Measurements from ENCODE around the gene LONP1.

The LONP1 gene

DNA sequence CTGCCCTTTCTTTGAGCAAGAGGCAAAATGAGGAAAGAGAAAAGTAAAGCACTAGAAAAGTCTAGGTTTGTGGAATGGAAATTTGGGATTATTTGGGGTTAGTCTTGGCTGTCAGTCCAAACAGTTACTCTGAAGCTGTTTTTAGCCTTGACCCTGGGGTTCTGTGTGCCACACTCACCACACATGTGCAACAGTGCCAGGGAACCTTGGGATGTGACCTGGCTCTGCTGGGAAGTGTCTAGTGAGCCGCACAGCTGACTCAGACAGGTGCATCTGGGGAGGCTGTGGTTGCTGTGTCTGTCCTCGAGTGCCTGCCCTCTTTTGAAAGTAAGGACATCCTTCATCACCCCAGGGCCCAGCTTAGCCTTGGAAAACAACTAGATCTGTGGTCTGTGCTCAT is 55.4 kb downstream of the LONP1 start:
- TF ChIP-seq GABPA (IDR thresholded peaks at IDR 0.05; ENCODE audit: low read depth): no peak
- TF ChIP-seq, protein P1, sequence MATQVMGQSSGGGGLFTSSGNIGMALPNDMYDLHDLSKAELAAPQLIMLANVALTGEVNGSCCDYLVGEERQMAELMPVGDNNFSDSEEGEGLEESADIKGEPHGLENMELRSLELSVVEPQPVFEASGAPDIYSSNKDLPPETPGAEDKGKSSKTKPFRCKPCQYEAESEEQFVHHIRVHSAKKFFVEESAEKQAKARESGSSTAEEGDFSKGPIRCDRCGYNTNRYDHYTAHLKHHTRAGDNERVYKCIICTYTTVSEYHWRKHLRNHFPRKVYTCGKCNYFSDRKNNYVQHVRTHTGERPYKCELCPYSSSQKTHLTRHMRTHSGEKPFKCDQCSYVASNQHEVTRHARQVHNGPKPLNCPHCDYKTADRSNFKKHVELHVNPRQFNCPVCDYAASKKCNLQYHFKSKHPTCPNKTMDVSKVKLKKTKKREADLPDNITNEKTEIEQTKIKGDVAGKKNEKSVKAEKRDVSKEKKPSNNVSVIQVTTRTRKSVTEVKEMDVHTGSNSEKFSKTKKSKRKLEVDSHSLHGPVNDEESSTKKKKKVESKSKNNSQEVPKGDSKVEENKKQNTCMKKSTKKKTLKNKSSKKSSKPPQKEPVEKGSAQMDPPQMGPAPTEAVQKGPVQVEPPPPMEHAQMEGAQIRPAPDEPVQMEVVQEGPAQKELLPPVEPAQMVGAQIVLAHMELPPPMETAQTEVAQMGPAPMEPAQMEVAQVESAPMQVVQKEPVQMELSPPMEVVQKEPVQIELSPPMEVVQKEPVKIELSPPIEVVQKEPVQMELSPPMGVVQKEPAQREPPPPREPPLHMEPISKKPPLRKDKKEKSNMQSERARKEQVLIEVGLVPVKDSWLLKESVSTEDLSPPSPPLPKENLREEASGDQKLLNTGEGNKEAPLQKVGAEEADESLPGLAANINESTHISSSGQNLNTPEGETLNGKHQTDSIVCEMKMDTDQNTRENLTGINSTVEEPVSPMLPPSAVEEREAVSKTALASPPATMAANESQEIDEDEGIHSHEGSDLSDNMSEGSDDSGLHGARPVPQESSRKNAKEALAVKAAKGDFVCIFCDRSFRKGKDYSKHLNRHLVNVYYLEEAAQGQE (IDR thresholded peaks at IDR 0.05; ENCODE audit: insufficient replicate concordance, low read depth): no peak
- TF ChIP-seq, protein P2, sequence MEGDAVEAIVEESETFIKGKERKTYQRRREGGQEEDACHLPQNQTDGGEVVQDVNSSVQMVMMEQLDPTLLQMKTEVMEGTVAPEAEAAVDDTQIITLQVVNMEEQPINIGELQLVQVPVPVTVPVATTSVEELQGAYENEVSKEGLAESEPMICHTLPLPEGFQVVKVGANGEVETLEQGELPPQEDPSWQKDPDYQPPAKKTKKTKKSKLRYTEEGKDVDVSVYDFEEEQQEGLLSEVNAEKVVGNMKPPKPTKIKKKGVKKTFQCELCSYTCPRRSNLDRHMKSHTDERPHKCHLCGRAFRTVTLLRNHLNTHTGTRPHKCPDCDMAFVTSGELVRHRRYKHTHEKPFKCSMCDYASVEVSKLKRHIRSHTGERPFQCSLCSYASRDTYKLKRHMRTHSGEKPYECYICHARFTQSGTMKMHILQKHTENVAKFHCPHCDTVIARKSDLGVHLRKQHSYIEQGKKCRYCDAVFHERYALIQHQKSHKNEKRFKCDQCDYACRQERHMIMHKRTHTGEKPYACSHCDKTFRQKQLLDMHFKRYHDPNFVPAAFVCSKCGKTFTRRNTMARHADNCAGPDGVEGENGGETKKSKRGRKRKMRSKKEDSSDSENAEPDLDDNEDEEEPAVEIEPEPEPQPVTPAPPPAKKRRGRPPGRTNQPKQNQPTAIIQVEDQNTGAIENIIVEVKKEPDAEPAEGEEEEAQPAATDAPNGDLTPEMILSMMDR (IDR thresholded peaks at IDR 0.05; ENCODE audit: insufficient read depth, low read length): no peak
- no peak for TF ChIP-seq SPI1 (IDR thresholded peaks at IDR 0.05; ENCODE audit: borderline replicate concordance, low read depth)
- TF ChIP-seq POLR2AphosphoS5 (IDR thresholded peaks at IDR 0.05; ENCODE audit: low read depth): no peak
- Histone ChIP-seq H3K4me3 (replicated peaks; ENCODE audit: insufficient read depth, low read length) (no peak overlapping the region), H3K27ac (replicated peaks) (no peak overlapping the region)

DNA sequence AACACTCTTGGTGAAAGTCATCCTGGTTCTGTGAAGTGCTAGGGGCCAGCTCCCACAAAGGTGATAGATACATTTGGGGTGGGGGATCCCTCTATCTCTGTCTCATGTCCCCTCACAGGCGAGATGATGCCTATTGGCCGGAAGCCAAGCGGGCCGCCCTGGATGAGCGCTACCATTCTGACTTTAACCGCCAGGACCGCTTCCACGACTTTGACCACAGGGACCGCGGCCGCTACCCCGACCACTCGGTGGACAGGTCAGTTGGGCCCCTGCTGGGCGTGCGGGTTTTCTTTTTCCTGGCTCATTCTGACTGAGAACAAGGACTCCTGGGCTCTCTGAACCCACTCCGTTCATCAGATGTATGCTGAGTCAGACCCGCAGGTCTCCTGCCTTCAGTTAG is 56.0 kb downstream of the LONP1 start:
- Histone ChIP-seq H3K27ac (replicated peaks) (no peak overlapping the region), H3K27me3 (ENCODE audit: insufficient read depth, poor library complexity, severe bottlenecking) (no peaks in the 10 kb centered on the region), H3K4me3 (replicated peaks; ENCODE audit: insufficient read depth, low read length) (no peak overlapping the region)
- TF ChIP-seq, protein P2 (IDR thresholded peaks at IDR 0.05; ENCODE audit: insufficient read depth, low read length): no peak
- TF ChIP-seq POLR2AphosphoS5 (IDR thresholded peaks at IDR 0.05; ENCODE audit: low read depth): no peak
- TF ChIP-seq, protein P1 (IDR thresholded peaks at IDR 0.05; ENCODE audit: insufficient replicate concordance, low read depth): no peak
- no peak for TF ChIP-seq SPI1 (IDR thresholded peaks at IDR 0.05; ENCODE audit: borderline replicate concordance, low read depth)
- TF ChIP-seq GABPA (IDR thresholded peaks at IDR 0.05; ENCODE audit: low read depth): no peak
- no peak for DNase-seq (ENCODE audit: low read depth in 1 of 2, low spot score in 1 of 2)

More for the DNA sequence above, 55.4 kb downstream of the LONP1 start:
- DNase-seq (ENCODE audit: low read depth in 1 of 2, low spot score in 1 of 2): no peak
- no peaks in the 10 kb centered on the region for H3K27me3 ChIP-seq (ENCODE audit: insufficient read depth, poor library complexity, severe bottlenecking)

DNA sequence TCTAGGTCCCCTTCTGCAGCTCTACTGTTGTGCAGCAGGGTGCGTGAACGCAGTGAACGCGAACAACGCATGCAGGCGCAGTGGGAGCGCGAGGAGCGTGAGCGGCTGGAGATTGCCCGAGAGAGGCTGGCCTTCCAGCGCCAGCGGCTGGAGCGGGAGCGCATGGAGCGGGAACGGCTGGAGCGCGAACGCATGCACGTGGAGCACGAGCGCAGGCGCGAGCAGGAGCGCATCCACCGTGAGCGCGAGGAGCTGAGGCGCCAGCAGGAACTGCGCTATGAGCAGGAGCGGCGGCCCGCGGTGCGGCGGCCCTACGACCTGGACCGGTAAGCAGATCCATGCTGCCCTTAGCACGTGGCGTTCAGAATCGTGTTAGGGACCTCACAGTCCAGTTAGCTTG is 58.5 kb downstream of the LONP1 start:
- DNase-seq (ENCODE audit: low read depth in 1 of 2, low spot score in 1 of 2): no peak
- no peak overlapping the region for H3K4me3 ChIP-seq (replicated peaks; ENCODE audit: insufficient read depth, low read length)
- H3K27ac ChIP-seq (replicated peaks): no peak overlapping the region
- H3K27me3 ChIP-seq (ENCODE audit: insufficient read depth, poor library complexity, severe bottlenecking): no peaks in the 10 kb centered on the region
- TF ChIP-seq POLR2AphosphoS5 (IDR thresholded peaks at IDR 0.05; ENCODE audit: low read depth) (no peak), SPI1 (IDR thresholded peaks at IDR 0.05; ENCODE audit: borderline replicate concordance, low read depth) (no peak), GABPA (IDR thresholded peaks at IDR 0.05; ENCODE audit: low read depth) (no peak)
- TF ChIP-seq, protein P1 (IDR thresholded peaks at IDR 0.05; ENCODE audit: insufficient replicate concordance, low read depth): no peak
- TF ChIP-seq, protein P2 (IDR thresholded peaks at IDR 0.05; ENCODE audit: insufficient read depth, low read length): no peak
